ENCODE measurements around the gene DLEC1.

GRCh38 chr3:38088126-38089078 is 49.4 kb downstream of the DLEC1 start:
- TF ChIP-seq YY1 (IDR thresholded peaks at IDR 0.05; ENCODE audit: insufficient read depth, insufficient read length), result no peak
- TF ChIP-seq SUZ12 (IDR thresholded peaks at IDR 0.05; ENCODE audit: extremely low read depth, insufficient read depth, insufficient read length), result no peak

Measured in NT2/D1 (cell line).